ENCODE data around the gene PDE8A. TPM values are rescaled to one million over a fixed set of nuclear protein-coding genes. Genes with fewer than 3 reads are reported as not detected.

Gene PDE8A
- total and polyA plus RNA-seq, 2 of the 4 experiments (the other 2 are of a cell fraction) = 32.4 to 35.9 TPM

DNA sequence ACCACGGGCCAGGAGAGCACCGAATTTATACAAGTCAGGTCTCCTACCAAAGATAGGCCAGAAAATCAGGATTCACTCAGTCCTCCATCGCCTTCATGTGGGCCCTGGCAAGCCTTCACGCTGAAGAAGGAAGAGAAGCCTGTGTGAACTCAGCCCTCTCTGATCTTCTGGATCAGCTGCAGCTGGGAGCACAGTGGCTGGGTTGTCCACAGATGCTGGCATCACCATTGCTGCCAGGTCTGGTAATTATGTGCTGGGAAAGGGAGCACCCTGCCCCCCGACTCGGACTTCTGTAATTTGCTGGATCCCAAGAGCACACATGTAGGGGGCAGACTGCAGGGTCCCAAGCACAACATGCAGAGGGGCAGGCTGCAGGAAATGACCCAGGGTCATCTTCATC is 12.4 kb upstream of the PDE8A start:
- ChIA-PET CTCF (no interaction called here), POLR2A (ENCODE audit: unreplicated experiment) (no interaction called here)
- Histone ChIP-seq H3K4me2 (ENCODE audit: low read depth, low read length) (no peak overlapping the region), H3K4ac (ENCODE audit: low read depth, low read length) (no peak overlapping the region), H2BK20ac (ENCODE audit: low read depth, low read length) (no peak overlapping the region), H2BK15ac (ENCODE audit: low read depth, low read length) (no peak overlapping the region), H2AFZ (replicated peaks; ENCODE audit: low read length, poor library complexity) (no peak overlapping the region), H3K27me3 (ENCODE audit: control insufficient read depth, insufficient read depth, low read length) (0 out of 2 replicates have a peak, but pooled peaks cover 5% of the 10 kb centered on the region), H3K18ac (ENCODE audit: low read depth, low read length) (no peak overlapping the region), H3K14ac (replicated peaks; ENCODE audit: low read depth, low read length) (no peak overlapping the region), H3K9ac (ENCODE audit: low read depth, low read length) (no peak overlapping the region), H3K36me3 (ENCODE audit: control insufficient read depth, insufficient read depth, low read length) (no peaks in the 10 kb centered on the region), H3K9me1 (ENCODE audit: insufficient read depth, low read length) (no peaks in the 10 kb centered on the region), H3K23ac (ENCODE audit: low read depth, low read length) (no peak overlapping the region), H2AK5ac (ENCODE audit: low read depth, low read length) (no peak overlapping the region), H3K79me1 (ENCODE audit: low read depth in 1 of 2, low read length in 2 of 2) (no peaks in the 10 kb centered on the region), H3K27ac (ENCODE audit: insufficient read depth, low read length) (no peak overlapping the region), H4K8ac (ENCODE audit: low read depth in 2 of 2, low read length in 2 of 2) (no peak overlapping the region), H4K91ac (ENCODE audit: insufficient read depth, low read depth, low read length) (no peak overlapping the region), H4K20me1 (ENCODE audit: insufficient read depth, low read length) (no peaks in the 10 kb centered on the region), H2AK9ac (replicated peaks; ENCODE audit: low read depth, low read length, poor library complexity) (no peak overlapping the region), H4K5ac (ENCODE audit: low read depth, low read length) (no peak overlapping the region), H2BK5ac (ENCODE audit: low read depth, low read length, poor library complexity, severe bottlenecking) (no peak overlapping the region), H2BK120ac (ENCODE audit: low read depth, low read length) (no peak overlapping the region), H3K56ac (ENCODE audit: extremely low read depth, insufficient read depth, low read length) (no peak overlapping the region), H3K4me1 (ENCODE audit: control insufficient read depth, insufficient read depth, low read length) (no peaks in the 10 kb centered on the region), H3K9me3 (ENCODE audit: control insufficient read depth, insufficient read depth, low read length) (peaks cover 7% of the 10 kb centered on the region), H3K4me3 (ENCODE audit: insufficient read depth, low read depth, low read length) (no peak overlapping the region)
- WGBS, 2 experiments (ENCODE audit: extremely low coverage in 2 of 2, insufficient read length in 1 of 2) = 58% methylated on average over 2 of the region's 6 CpGs; no CpG with 5 or more reads in 1 of the 2 experiments
- intact Hi-C loops (cut with micrococcal nuclease) (no loop called here), dilution Hi-C loops (cut with HindIII; ENCODE audit: low sequenced_read_pairs, unreplicated experiment) (no loop called here), in situ Hi-C loops (cut with MboI; ENCODE audit: low sequenced_read_pairs) (loop anchor here (25.0 kb wide), 1 partner anchor 318 kb away; no protein-coding TSS in a partner anchor)
- ATAC-seq (ENCODE audit: low read depth) = no peak
- no peak for DNase-seq
- no TSS peak for BruUV-seq (replicated peaks)
- TF ChIP-seq RFX5 (IDR thresholded peaks at IDR 0.05; ENCODE audit: low read depth, low read length) (no peak), CHD1 (IDR thresholded peaks at IDR 0.05; ENCODE audit: low read depth, low read length) (no peak), POLR2A (IDR thresholded peaks at IDR 0.05; ENCODE audit: low read depth, low read length) (no peak), ELK1 (IDR thresholded peaks at IDR 0.05; ENCODE audit: borderline replicate concordance, low read depth, low read length) (no peak), CEBPB (IDR thresholded peaks at IDR 0.05; ENCODE audit: low read depth, low read length) (no peak), MAZ (IDR thresholded peaks at IDR 0.05; ENCODE audit: borderline replicate concordance, low read depth, low read length) (no peak), MXI1 (IDR thresholded peaks at IDR 0.05; ENCODE audit: borderline replicate concordance, low read depth, low read length) (no peak), BHLHE40 (IDR thresholded peaks at IDR 0.05; ENCODE audit: low read depth, low read length) (no peak), MAFK (IDR thresholded peaks at IDR 0.05; ENCODE audit: low read depth, low read length) (no peak), NFE2L2 (IDR thresholded peaks at IDR 0.05; ENCODE audit: low read depth, low read length) (no peak), SMC3 (IDR thresholded peaks at IDR 0.05; ENCODE audit: low read depth, low read length) (no peak), RAD21 (IDR thresholded peaks at IDR 0.05; ENCODE audit: low read length) (no peak), FOS (IDR thresholded peaks at IDR 0.05; ENCODE audit: low read depth, low read length) (no peak)
- TF ChIP-seq, protein P1, sequence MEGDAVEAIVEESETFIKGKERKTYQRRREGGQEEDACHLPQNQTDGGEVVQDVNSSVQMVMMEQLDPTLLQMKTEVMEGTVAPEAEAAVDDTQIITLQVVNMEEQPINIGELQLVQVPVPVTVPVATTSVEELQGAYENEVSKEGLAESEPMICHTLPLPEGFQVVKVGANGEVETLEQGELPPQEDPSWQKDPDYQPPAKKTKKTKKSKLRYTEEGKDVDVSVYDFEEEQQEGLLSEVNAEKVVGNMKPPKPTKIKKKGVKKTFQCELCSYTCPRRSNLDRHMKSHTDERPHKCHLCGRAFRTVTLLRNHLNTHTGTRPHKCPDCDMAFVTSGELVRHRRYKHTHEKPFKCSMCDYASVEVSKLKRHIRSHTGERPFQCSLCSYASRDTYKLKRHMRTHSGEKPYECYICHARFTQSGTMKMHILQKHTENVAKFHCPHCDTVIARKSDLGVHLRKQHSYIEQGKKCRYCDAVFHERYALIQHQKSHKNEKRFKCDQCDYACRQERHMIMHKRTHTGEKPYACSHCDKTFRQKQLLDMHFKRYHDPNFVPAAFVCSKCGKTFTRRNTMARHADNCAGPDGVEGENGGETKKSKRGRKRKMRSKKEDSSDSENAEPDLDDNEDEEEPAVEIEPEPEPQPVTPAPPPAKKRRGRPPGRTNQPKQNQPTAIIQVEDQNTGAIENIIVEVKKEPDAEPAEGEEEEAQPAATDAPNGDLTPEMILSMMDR (conservative IDR thresholded peaks at IDR 0.05; ENCODE audit: low read depth, low read length) = no peak
- TF ChIP-seq, protein P2, sequence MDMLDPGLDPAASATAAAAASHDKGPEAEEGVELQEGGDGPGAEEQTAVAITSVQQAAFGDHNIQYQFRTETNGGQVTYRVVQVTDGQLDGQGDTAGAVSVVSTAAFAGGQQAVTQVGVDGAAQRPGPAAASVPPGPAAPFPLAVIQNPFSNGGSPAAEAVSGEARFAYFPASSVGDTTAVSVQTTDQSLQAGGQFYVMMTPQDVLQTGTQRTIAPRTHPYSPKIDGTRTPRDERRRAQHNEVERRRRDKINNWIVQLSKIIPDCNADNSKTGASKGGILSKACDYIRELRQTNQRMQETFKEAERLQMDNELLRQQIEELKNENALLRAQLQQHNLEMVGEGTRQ (IDR thresholded peaks at IDR 0.05; ENCODE audit: low read depth, low read length) = no peak
